ENCODE data around the gene EIF2D. TPM values are rescaled to one million over a fixed set of nuclear protein-coding genes. Genes with fewer than 3 reads are reported as not detected.

The EIF2D gene
- total and polyA plus RNA-seq, 4 donors = 14.7 to 30.0 (median 22.1) TPM

DNA sequence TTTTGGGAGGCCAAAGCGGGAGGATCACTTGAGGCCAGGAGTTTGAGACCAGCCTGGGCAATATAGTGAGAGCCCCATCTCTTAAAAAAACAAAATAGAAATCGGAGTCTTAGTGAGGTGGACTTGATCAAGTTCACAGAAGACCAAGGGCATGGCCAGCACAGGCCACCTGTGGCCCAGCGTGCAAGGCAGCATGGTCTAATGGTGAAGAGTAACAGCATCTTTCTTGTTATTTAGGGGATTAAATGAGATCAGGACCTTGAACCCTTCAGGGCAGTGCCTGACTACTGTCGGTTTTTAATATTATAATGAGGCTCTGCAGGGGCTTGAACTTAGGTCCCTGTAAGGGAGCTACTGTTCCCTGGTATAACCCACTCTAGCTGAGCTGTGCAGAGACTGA lies 38.5 kb downstream of the EIF2D start:
- Histone ChIP-seq H3K27me3 (ENCODE audit: control insufficient read depth in 4 of 4, insufficient read depth in 4 of 4, low read length in 3 of 4) (no peaks in the 10 kb centered on the region), H3K4me3 (ENCODE audit: low read depth in 1 of 3, low read length in 3 of 3) (no peak overlapping the region), H3K27ac (ENCODE audit: low read depth in 1 of 2, low read length in 2 of 2) (no peak overlapping the region), H3K36me3 (ENCODE audit: control insufficient read depth in 4 of 4, insufficient read depth in 3 of 4, low read depth in 1 of 4, low read length in 3 of 4) (no peaks in the 10 kb centered on the region), H3K4me1 (ENCODE audit: control insufficient read depth in 4 of 4, insufficient read depth in 4 of 4, low read length in 3 of 4) (peaks cover 2 to 33% (median 6%) of the 10 kb centered on the region in 4 donors), H3K9me3 (ENCODE audit: control insufficient read depth in 4 of 4, low read length in 3 of 4) (no peaks in the 10 kb centered on the region), H3K9ac (ENCODE audit: low read depth in 1 of 2, low read length in 2 of 2) (no peak overlapping the region)
- TF ChIP-seq SP1 (IDR thresholded peaks at IDR 0.05) = no peak
- TF ChIP-seq FOXA1 (IDR thresholded peaks at IDR 0.05) = no peak
- TF ChIP-seq HNF4G (IDR thresholded peaks at IDR 0.05) = no peak
- TF ChIP-seq, protein P1, sequence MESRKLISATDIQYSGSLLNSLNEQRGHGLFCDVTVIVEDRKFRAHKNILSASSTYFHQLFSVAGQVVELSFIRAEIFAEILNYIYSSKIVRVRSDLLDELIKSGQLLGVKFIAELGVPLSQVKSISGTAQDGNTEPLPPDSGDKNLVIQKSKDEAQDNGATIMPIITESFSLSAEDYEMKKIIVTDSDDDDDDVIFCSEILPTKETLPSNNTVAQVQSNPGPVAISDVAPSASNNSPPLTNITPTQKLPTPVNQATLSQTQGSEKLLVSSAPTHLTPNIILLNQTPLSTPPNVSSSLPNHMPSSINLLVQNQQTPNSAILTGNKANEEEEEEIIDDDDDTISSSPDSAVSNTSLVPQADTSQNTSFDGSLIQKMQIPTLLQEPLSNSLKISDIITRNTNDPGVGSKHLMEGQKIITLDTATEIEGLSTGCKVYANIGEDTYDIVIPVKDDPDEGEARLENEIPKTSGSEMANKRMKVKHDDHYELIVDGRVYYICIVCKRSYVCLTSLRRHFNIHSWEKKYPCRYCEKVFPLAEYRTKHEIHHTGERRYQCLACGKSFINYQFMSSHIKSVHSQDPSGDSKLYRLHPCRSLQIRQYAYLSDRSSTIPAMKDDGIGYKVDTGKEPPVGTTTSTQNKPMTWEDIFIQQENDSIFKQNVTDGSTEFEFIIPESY (IDR thresholded peaks at IDR 0.05) = no peak
- 95% methylated on average over 4 of the region's 4 CpGs for WGBS
- DNase-seq (ENCODE audit: low spot score) = no peak

DNA sequence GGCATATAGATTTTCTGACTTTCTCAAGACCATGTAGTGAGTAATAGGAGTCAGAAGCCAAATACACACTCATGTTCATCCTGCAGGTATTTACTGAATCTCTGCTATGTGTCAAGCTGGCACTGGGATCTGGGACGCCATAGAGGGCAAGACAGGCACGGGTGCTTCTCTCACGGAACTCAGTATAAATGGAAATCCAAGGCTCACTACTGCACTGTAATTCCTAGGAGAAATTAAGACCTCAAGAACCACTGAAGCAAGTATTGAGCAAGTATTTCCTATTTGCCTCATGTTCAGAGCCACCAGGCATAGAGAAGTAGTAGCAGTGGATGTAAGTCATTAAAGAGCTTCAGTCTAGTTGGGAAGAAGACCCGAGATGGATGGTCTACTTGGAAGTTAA lies 38.9 kb downstream of the EIF2D start:
- Histone ChIP-seq H3K9ac (ENCODE audit: low read depth in 1 of 2, low read length in 2 of 2) (no peak overlapping the region), H3K36me3 (ENCODE audit: control insufficient read depth in 4 of 4, insufficient read depth in 3 of 4, low read depth in 1 of 4, low read length in 3 of 4) (no peaks in the 10 kb centered on the region), H3K9me3 (ENCODE audit: control insufficient read depth in 4 of 4, low read length in 3 of 4) (no peaks in the 10 kb centered on the region), H3K27ac (ENCODE audit: low read depth in 1 of 2, low read length in 2 of 2) (no peak overlapping the region), H3K4me3 (ENCODE audit: low read depth in 1 of 3, low read length in 3 of 3) (no peak overlapping the region), H3K27me3 (ENCODE audit: control insufficient read depth in 4 of 4, insufficient read depth in 4 of 4, low read length in 3 of 4) (no peaks in the 10 kb centered on the region), H3K4me1 (ENCODE audit: control insufficient read depth in 4 of 4, insufficient read depth in 4 of 4, low read length in 3 of 4) (peaks cover 2 to 33% (median 6%) of the 10 kb centered on the region in 4 donors)
- TF ChIP-seq, protein P2, sequence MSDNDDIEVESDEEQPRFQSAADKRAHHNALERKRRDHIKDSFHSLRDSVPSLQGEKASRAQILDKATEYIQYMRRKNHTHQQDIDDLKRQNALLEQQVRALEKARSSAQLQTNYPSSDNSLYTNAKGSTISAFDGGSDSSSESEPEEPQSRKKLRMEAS (IDR thresholded peaks at IDR 0.05) = no peak
- TF ChIP-seq RAD21 (IDR thresholded peaks at IDR 0.05) (no peak), HNF4G (IDR thresholded peaks at IDR 0.05) (no peak), JUND (IDR thresholded peaks at IDR 0.05) (no peak), RXRA (IDR thresholded peaks at IDR 0.05) (no peak), NR2F2 (IDR thresholded peaks at IDR 0.05) (no peak), FOXA2 (IDR thresholded peaks at IDR 0.05) (no peak), SP1 (IDR thresholded peaks at IDR 0.05) (no peak), HNF4A (conservative IDR thresholded peaks at IDR 0.05) (no peak), YY1 (IDR thresholded peaks at IDR 0.05) (no peak), FOXA1 (IDR thresholded peaks at IDR 0.05) (no peak), EGR1 (IDR thresholded peaks at IDR 0.05; ENCODE audit: low read depth in 2 of 2) (no peak)
- TF ChIP-seq, protein P3, sequence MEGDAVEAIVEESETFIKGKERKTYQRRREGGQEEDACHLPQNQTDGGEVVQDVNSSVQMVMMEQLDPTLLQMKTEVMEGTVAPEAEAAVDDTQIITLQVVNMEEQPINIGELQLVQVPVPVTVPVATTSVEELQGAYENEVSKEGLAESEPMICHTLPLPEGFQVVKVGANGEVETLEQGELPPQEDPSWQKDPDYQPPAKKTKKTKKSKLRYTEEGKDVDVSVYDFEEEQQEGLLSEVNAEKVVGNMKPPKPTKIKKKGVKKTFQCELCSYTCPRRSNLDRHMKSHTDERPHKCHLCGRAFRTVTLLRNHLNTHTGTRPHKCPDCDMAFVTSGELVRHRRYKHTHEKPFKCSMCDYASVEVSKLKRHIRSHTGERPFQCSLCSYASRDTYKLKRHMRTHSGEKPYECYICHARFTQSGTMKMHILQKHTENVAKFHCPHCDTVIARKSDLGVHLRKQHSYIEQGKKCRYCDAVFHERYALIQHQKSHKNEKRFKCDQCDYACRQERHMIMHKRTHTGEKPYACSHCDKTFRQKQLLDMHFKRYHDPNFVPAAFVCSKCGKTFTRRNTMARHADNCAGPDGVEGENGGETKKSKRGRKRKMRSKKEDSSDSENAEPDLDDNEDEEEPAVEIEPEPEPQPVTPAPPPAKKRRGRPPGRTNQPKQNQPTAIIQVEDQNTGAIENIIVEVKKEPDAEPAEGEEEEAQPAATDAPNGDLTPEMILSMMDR (IDR thresholded peaks at IDR 0.05; ENCODE audit: low read depth, low read length, missing input control) = no peak
- TF ChIP-seq, protein P4, sequence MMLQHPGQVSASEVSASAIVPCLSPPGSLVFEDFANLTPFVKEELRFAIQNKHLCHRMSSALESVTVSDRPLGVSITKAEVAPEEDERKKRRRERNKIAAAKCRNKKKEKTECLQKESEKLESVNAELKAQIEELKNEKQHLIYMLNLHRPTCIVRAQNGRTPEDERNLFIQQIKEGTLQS (IDR thresholded peaks at IDR 0.05) = no peak
- TF ChIP-seq, protein P1 (IDR thresholded peaks at IDR 0.05) = no peak
- no peak for DNase-seq (ENCODE audit: low spot score)
- 86% methylated on average over 4 of the region's 4 CpGs for WGBS
